ENCODE measurements around the gene FSIP1.

DNA sequence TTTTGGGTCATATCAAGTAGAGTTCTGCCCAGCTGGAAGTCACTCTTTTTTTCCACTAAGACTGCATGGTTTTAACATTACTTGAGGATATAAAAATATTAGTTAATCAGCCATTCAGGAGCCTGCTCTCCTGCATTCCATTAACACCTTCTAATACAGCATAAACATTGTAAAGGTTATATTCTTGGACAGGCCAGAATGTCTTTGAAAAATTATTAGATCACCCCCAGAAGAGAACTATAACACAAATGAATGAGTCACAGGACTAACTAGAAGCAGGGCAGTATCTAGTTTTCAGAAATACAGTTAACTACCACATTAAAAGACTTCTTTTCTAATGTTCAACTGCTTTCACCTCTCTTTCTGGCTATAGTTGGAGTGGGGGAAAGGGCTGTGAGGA lies 120.9 kb downstream of the FSIP1 start:
- TF ChIP-seq, protein P1, sequence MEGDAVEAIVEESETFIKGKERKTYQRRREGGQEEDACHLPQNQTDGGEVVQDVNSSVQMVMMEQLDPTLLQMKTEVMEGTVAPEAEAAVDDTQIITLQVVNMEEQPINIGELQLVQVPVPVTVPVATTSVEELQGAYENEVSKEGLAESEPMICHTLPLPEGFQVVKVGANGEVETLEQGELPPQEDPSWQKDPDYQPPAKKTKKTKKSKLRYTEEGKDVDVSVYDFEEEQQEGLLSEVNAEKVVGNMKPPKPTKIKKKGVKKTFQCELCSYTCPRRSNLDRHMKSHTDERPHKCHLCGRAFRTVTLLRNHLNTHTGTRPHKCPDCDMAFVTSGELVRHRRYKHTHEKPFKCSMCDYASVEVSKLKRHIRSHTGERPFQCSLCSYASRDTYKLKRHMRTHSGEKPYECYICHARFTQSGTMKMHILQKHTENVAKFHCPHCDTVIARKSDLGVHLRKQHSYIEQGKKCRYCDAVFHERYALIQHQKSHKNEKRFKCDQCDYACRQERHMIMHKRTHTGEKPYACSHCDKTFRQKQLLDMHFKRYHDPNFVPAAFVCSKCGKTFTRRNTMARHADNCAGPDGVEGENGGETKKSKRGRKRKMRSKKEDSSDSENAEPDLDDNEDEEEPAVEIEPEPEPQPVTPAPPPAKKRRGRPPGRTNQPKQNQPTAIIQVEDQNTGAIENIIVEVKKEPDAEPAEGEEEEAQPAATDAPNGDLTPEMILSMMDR (conservative IDR thresholded peaks at IDR 0.05 in 1 of 2, IDR thresholded peaks at IDR 0.05 in 1 of 2; ENCODE audit: extremely low read depth in 1 of 2, insufficient read depth in 1 of 2, low read depth in 1 of 2, low read length in 2 of 2), result no peak
- no peak for TF ChIP-seq EZH2 (IDR thresholded peaks at IDR 0.05; ENCODE audit: borderline replicate concordance, low read length)

Measured in mammary epithelial cell (primary cell).